Lower leg skin (tissue), 3 donors: ENCODE measurements around the gene MYL12B.

ENCODE experiments used
- POLR2A ChIP-seq, 2 donors: fragments of 450-650 bp; IDR thresholded peaks; one replicate each; pipeline ENCODE4 v1.6.1; 2016 to 2017; ENCODE audit warnings: antibody characterized with exemption in 2 of 2, mild to moderate bottlenecking in 1 of 2, moderate library complexity in 1 of 2
- TF ChIP-seq, protein P1 (sequence below), 3 donors: fragments of 450-650 bp; IDR thresholded peaks; one replicate each; pipeline ENCODE4 v1.5.1; 2016; ENCODE audit warnings: antibody characterized with exemption in 3 of 3, mild to moderate bottlenecking in 3 of 3, moderate library complexity in 2 of 3

DNA sequence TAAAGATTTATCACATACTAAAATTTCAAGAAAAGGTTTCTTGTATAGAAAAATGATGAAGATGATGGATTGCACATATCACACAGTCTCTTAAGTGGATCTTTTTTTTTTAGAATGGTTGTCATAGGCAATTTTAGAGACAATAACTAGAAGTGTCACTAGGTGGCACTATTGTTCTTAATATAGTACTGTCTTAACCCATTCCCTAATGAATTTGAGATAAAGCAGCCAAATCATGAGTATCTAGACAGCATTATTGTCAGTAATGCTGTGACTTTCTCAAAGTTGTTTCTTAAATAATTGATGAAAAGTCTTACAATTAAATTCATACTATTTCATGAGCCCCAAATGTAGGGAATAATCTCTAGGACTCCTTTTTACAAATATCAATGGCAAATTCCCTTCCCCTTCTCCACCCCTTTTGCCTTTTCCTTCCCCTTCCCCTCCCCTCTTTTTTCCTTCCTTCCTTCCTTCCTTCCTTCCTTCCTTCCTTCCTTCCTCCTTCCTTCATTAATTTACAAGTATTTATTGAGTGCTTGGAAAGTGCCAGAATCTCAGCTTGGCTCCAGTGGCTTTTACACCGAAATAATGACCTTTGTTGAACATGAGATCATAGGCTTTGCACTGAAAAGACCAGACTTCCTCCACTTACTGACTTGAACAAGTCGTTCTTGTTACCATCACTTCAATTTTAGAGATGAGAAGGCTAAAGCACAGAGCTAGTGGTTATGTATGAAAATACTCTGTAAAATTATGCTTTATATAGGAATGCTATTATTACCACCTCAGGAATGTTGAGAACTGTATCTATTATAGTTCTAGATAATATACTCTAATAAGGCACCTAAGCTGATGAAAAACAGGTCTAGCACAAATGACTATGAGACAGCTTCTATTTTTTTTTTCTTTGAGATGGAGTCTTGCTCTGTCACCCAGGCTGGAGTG lies 19.8 kb downstream of the MYL12B start:
- TF ChIP-seq, protein P1, sequence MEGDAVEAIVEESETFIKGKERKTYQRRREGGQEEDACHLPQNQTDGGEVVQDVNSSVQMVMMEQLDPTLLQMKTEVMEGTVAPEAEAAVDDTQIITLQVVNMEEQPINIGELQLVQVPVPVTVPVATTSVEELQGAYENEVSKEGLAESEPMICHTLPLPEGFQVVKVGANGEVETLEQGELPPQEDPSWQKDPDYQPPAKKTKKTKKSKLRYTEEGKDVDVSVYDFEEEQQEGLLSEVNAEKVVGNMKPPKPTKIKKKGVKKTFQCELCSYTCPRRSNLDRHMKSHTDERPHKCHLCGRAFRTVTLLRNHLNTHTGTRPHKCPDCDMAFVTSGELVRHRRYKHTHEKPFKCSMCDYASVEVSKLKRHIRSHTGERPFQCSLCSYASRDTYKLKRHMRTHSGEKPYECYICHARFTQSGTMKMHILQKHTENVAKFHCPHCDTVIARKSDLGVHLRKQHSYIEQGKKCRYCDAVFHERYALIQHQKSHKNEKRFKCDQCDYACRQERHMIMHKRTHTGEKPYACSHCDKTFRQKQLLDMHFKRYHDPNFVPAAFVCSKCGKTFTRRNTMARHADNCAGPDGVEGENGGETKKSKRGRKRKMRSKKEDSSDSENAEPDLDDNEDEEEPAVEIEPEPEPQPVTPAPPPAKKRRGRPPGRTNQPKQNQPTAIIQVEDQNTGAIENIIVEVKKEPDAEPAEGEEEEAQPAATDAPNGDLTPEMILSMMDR (IDR thresholded peaks at IDR 0.05), result no peak
- no peak for TF ChIP-seq POLR2A (IDR thresholded peaks at IDR 0.05)
